SU-DHL-6 (cell line): ENCODE measurements around the gene PTPN4.
"Not testable (repeated sequence)": the region's sequence is repeated elsewhere in the genome, so short reads cannot be mapped to it uniquely, and the experiment has no call there.

Experiments used
- H2AFZ ChIP-seq: fragments of 200-600 bp; sonication (generic); 2 replicates; pipeline ENCODE4 v1.6.1; 2014; ENCODE audit warnings: low read depth, mild to moderate bottlenecking, moderate library complexity, mixed read lengths, antibody characterized with exemption, low read length; ENCODE audit not compliant: severe bottlenecking
- H3F3A ChIP-seq: fragments of 200-600 bp; shearing (Covaris generic); 2 replicates; pipeline ENCODE4 v1.6.0; 2016; ENCODE audit warnings: antibody characterized with exemption, mild to moderate bottlenecking; ENCODE audit not compliant: insufficient read depth
- H3K27ac ChIP-seq: fragments of 200-600 bp; sonication (generic); 2 replicates; pipeline ENCODE4 v1.5.1; 2016; ENCODE audit warnings: low read depth, mild to moderate bottlenecking, low read length, moderate library complexity, mixed read lengths
- H3K27me3 ChIP-seq: fragments of 200-600 bp; sonication (generic), shearing (Covaris generic); 2 replicates; pipeline ENCODE4 v1.6.0; 2014; ENCODE audit warnings: mild to moderate bottlenecking, low read length
- H3K36me3 ChIP-seq: fragments of 200-600 bp; sonication (generic); 2 replicates; pipeline ENCODE4 v1.6.1; 2014; ENCODE audit warnings: mild to moderate bottlenecking, low read length, mixed read lengths
- H3K4me2 ChIP-seq: fragments of 300-600, 200-600 bp; shearing (Covaris generic), sonication (generic); 2 replicates; pipeline ENCODE4 v1.6.0; 2014; ENCODE audit warnings: low read length, low read depth, mild to moderate bottlenecking; ENCODE audit not compliant: poor library complexity, severe bottlenecking
- H3K4me3 ChIP-seq: fragments of 200-600 bp; sonication (generic); 2 replicates; pipeline ENCODE4 v1.5.1; 2014; ENCODE audit warnings: antibody characterized with exemption, low read length, mild to moderate bottlenecking, mixed read lengths; ENCODE audit not compliant: insufficient read depth, poor library complexity, severe bottlenecking
- H3K79me2 ChIP-seq: fragments of 200-600 bp; sonication (generic); 2 replicates; pipeline ENCODE4 v1.6.1; 2014; ENCODE audit warnings: mild to moderate bottlenecking, low read length, moderate library complexity; ENCODE audit not compliant: insufficient read depth
- H3K9ac ChIP-seq: fragments of 200-600 bp; sonication (generic); 2 replicates; pipeline ENCODE4 v1.7.0; 2014; ENCODE audit warnings: mild to moderate bottlenecking, low read length
- H3K9me2 ChIP-seq: fragments of 200-600 bp; sonication (generic); replicated peaks from 2 replicates; pipeline ENCODE4 v1.6.1; 2014; ENCODE audit warnings: low read length; ENCODE audit not compliant: insufficient read depth
- H3K9me3 ChIP-seq: fragments of 200-600 bp; sonication (generic); 2 replicates; pipeline ENCODE4 v1.6.1; 2014; ENCODE audit warnings: low read length, mixed read lengths; ENCODE audit not compliant: insufficient read depth
- H4K20me1 ChIP-seq: fragments of 200-600 bp; sonication (generic); 2 replicates; pipeline ENCODE4 v1.6.1; 2014; ENCODE audit warnings: low read depth, mild to moderate bottlenecking, antibody characterized with exemption, low read length, moderate library complexity, mixed read lengths
- EZH2phosphoT487 ChIP-seq: fragments of 200-600 bp; sonication (generic), shearing (Covaris generic); conservative IDR thresholded peaks from 2 replicates; pipeline ENCODE4 v1.6.1; 2018; ENCODE audit warnings: mild to moderate bottlenecking, antibody characterized with exemption, low read length, moderate library complexity, mixed read lengths
- TF ChIP-seq, protein P1 (sequence below): fragments of 200-600 bp; sonication (generic); IDR thresholded peaks from one replicate; pipeline ENCODE4 v1.5.1; 2017; ENCODE audit warnings: antibody characterized with exemption, mild to moderate bottlenecking, low read length, moderate library complexity; ENCODE audit not compliant: insufficient read depth, poor library complexity, severe bottlenecking

PTPN4 gene

DNA sequence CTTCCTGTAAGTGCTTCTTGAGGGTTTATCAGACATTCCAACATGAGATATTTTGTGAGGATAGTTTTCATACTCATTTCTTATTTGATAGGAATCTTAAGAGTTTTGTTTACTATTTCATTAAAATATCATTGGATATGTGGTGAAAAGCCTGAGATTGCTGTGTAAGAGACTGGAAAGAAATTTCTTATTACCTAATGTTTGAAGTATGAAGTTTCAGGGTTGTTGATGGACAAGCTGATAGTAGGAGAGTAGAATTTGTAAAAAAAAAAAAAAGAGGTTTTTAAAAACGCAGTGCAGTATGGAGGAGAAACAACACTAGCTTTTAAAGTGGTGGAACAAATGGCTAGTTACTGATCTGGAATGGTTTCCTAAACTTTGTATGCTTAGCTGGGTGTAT lies 260.8 kb downstream of the PTPN4 start:
- no peak for TF ChIP-seq EZH2phosphoT487
- TF ChIP-seq, protein P1, sequence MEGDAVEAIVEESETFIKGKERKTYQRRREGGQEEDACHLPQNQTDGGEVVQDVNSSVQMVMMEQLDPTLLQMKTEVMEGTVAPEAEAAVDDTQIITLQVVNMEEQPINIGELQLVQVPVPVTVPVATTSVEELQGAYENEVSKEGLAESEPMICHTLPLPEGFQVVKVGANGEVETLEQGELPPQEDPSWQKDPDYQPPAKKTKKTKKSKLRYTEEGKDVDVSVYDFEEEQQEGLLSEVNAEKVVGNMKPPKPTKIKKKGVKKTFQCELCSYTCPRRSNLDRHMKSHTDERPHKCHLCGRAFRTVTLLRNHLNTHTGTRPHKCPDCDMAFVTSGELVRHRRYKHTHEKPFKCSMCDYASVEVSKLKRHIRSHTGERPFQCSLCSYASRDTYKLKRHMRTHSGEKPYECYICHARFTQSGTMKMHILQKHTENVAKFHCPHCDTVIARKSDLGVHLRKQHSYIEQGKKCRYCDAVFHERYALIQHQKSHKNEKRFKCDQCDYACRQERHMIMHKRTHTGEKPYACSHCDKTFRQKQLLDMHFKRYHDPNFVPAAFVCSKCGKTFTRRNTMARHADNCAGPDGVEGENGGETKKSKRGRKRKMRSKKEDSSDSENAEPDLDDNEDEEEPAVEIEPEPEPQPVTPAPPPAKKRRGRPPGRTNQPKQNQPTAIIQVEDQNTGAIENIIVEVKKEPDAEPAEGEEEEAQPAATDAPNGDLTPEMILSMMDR = no peak
- H3K79me2 ChIP-seq = no peaks in the 10 kb centered on the region
- H3K9ac ChIP-seq = no peak overlapping the region
- no peaks in the 10 kb centered on the region for H3F3A ChIP-seq
- no peak overlapping the region for H2AFZ ChIP-seq
- H3K4me2 ChIP-seq = no peak overlapping the region
- H3K27ac ChIP-seq = no peak overlapping the region
- H3K36me3 ChIP-seq = no peaks in the 10 kb centered on the region
- H3K4me3 ChIP-seq = no peak overlapping the region
- H3K9me3 ChIP-seq = no peaks in the 10 kb centered on the region
- H3K9me2 ChIP-seq = no peaks in the 10 kb centered on the region
- H4K20me1 ChIP-seq = no peaks in the 10 kb centered on the region
- no peaks in the 10 kb centered on the region for H3K27me3 ChIP-seq

DNA sequence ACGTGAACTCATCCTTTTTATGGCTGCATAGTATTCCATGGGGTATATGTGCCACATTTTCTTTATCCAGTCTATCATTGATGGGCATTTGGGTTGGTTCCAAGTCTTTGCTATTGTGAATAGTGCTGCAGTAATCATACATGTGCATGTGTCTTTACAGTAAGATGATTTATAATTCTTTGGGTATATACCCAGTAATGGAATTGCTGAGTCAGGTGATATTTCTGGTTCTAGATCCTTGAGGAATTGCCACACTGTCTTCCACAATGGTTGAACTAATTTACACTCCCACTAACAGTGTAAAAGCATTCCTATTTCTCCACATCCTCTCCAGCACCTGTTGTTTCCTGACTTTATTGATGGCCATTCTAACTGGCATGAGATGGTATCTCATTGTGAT lies 262.8 kb downstream of the PTPN4 start:
- H3K27ac ChIP-seq, H3F3A ChIP-seq, H2AFZ ChIP-seq, H3K4me3 ChIP-seq, H3K27me3 ChIP-seq, H4K20me1 ChIP-seq, H3K9ac ChIP-seq, H3K9me3 ChIP-seq, H3K4me2 ChIP-seq, H3K36me3 ChIP-seq, H3K9me2 ChIP-seq, H3K79me2 ChIP-seq: not testable (repeated sequence)

DNA sequence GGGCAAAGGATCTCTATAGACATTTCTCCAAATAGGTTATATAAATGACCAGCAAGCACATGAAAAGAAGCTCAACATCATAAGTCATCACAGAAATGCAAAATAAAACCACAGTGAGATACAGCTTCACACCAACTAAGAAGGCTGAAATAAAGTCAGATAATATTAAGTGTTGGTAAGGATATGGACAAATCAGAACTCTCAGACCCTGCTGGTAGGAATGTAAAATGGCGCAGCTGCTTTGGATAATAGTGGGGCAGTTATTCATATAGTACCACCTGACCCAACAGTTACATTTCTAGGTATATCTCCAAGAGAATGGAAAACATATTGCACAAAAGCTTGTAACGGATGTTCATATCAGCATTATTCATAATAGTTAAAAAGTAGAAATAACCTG lies 267.2 kb downstream of the PTPN4 start:
- TF ChIP-seq, protein P1 = no peak
- TF ChIP-seq EZH2phosphoT487 = no peak
- Histone ChIP-seq H3K9me3 (no peaks in the 10 kb centered on the region), H4K20me1 (no peaks in the 10 kb centered on the region), H3F3A (no peaks in the 10 kb centered on the region), H3K4me2 (no peak overlapping the region), H3K4me3 (no peak overlapping the region), H3K27me3 (no peaks in the 10 kb centered on the region), H2AFZ (no peak overlapping the region), H3K27ac (no peak overlapping the region), H3K9ac (no peak overlapping the region), H3K36me3 (no peaks in the 10 kb centered on the region), H3K9me2 (no peaks in the 10 kb centered on the region), H3K79me2 (no peaks in the 10 kb centered on the region)

DNA sequence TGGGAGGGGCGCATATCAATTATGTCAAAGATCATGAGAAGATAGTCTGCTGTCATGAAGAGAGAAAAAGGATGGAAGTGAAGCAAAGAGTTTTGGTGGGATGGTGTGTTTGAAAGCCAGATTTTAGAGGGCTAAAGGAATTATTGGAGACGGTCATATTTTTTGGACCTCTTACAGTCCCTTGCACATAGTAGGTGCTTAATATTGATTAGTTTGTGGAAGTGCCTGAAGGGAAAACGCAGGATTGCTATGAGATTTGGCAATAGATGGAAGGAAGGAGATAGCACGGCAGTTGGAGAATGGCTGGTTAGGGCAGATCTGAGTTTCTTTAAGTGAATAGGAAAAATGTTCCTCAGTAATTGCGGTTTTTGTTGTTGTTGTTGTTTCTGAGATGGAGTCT lies 269.1 kb downstream of the PTPN4 start:
- Histone ChIP-seq H3K9me3 (no peaks in the 10 kb centered on the region), H3K27ac (no peak overlapping the region), H3K27me3 (no peaks in the 10 kb centered on the region), H4K20me1 (no peaks in the 10 kb centered on the region), H3K9me2 (no peaks in the 10 kb centered on the region), H3F3A (no peaks in the 10 kb centered on the region), H3K4me3 (no peak overlapping the region), H3K4me2 (no peak overlapping the region), H3K36me3 (no peaks in the 10 kb centered on the region), H3K9ac (no peak overlapping the region), H3K79me2 (no peaks in the 10 kb centered on the region), H2AFZ (no peak overlapping the region)
- TF ChIP-seq, protein P1 = no peak
- no peak for TF ChIP-seq EZH2phosphoT487
